Suppressor macrophage treated with lipopolysaccharide for 1 hour (primary cell): ENCODE results near the gene SEMA6D.

Experiments used
- DNase-seq, 3 donors: peaks; one replicate each; pipeline ENCODE4 v3.0.0-alpha.2; 2020 to 2022

The SEMA6D gene

DNA sequence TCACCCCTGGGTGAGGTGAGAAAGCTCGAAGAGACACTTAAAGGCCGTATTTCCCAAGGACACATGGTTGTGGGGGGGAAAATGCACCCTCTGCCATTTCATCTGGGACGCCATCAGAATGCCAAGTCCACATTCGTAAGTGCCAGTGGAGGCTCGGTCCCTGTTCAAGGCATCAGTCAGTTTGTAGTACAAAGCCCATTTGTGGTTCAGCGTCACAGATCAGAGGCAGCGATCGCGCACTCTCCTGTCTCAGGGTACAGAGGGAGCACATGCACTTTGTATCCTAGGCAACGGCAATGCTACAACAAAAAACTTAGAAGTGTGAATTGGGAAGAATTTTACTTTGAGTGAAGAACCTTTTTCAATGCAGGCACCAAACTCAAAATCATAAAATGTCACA, 27.2 kb downstream of the SEMA6D start:
- DNase-seq = no peak

DNA sequence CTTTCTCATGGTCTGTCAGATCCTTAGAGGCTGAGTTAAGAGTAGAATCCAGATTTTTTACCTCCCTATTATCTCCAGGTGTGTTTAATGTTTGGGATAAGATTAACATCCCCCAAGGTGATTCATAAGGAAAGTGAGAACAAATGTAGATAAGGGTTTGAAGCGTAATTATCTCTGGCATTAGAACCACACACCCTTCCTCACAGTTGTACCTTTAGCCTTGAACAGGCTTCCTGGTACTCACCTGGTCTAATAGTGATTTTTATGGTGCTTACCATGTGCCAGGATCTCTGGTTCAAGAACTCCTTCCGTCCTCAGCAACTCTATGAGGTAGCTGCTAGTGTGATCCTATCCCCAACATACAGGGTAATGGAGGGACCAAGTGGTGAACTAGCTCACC, 27.7 kb downstream of the SEMA6D start:
- DNase-seq = no peak

DNA sequence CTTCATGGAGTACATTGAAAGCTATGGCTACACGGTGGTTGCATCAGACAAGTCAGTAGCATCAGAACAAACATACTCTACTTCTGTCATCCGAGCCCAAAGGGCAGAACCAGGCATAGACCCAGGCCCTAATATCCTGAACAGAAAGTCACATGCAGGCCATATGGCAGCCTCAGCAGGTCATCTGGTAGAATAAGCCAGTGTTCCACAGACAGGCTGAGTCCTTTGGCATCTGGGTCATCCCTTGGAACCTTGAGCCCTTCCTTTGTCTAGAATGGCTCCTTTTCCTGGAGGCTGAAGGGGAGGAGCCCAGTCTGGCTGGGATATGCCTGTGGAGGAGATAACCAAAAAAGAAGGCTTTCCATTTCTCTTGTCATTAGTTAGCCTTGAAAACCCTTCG, 29.2 kb downstream of the SEMA6D start:
- no peak for DNase-seq

DNA sequence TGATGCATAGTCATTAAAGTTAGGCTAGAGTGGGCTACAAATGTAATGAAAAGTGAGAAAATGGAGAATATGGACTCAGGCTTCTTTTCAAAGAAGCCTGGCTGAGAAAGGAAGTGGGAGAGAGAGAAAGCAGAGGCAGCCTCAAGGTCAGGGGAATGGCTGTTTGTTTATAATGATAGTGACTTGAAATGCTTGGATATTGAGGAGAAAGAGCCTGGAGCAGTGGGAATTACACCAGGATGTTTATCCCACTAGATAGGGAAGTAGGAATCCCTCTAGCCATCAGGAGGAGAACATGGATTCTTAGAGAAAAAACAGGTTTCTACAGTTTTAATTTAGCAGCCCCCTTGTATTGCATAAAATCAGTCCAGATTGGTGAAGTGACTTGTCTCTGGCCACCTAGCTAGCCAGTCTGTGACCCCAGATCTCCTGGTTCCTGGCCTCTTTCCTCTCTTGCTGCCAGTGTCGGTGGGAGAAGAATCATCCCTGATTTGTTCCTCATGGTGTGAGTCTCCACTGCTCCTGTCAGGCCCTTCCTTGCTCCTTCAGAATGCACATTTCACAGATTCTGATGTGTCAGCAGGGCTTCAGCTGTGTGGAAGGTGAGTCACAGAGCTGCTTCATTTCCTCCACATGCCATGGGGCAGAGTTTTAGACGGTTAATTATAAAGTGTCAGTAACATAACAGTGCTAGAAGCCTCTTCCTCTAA, 32.9 kb downstream of the SEMA6D start:
- no peak for DNase-seq

DNA sequence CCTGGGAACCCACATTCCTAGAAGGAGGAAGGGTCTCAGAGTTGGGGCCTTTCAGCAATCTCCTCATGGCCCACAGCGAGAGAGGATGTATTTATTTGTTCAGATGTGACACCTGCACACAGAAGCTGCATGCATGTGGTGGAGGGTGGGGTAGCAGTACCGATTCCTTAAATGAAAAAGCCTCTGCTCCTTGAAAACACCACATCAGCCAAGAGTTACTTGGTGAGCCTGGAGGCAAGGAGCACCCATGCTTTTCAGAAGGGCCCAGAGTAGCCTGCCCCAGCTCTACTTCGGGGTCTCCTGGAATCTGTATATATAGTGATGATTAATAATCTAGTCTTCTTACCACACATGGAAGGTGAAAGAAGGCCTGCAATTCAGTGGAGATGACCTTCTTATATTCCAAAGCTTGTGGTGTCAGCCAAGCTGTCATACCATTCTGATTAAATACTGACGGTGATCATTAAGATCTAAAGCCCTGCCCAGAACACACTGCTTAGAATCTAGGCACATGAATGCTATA, 33.5 kb downstream of the SEMA6D start:
- no peak for DNase-seq

DNA sequence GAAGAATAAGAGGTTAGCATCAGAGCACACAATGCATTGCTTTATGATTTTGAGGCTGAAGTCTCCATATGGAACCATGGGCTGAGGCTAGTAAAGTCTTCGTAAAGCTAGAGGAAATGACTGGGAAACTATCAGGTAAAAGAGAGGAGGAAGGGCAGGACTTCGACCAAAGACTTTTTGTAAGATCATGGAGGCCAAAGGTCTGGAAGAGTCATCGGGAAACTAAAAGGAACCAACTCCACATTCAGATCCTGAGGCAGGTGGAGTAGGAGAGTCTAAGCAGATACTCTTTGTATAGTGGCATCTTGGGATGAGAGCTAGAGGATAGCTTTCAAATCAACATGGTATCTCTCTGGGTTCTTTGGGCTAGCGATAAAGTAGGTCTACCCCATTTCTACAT, 36.3 kb downstream of the SEMA6D start:
- DNase-seq = no peak

GRCh38 chr15:47754312-47754711, 37.0 kb downstream of the SEMA6D start:
- DNase-seq = no peak

DNA sequence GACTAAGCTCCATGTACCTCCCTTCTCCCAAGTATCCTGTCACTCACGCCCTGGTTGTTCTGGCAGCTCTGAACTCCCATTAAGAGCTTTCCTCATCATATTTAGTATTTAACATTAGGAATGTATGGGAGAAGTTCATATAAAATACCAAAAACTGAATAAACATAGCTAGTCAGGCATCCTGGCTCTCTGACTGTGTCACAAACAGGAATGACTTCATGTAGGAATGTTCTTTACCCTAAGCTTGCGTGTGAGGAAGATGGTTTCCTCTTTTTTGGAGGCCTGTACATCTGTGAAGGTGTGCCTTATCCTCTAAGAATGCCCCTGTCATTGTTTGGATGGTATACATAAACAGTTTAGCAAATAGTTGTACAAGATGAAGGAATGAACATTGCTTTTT, 38.6 kb downstream of the SEMA6D start:
- DNase-seq = no peak

DNA sequence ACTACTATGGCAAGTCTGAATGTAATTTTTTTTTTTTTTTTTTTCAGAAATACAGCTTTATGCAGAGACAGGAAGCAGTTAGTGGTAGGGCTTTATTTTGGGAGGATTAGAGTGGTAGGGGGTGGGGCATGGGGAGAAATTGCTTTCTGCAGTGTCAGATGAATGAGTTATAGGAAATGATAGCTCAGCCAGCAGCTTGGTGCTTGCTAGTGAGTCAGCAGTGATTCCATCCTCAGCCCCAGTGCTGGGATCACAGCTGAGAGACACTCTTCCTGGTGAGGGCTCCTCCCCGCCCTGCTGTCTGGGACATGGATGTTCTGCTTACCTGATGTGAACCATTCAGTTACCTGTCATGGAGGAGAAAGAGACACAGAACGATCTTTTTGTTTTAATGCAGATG, 39.6 kb downstream of the SEMA6D start:
- no peak for DNase-seq

DNA sequence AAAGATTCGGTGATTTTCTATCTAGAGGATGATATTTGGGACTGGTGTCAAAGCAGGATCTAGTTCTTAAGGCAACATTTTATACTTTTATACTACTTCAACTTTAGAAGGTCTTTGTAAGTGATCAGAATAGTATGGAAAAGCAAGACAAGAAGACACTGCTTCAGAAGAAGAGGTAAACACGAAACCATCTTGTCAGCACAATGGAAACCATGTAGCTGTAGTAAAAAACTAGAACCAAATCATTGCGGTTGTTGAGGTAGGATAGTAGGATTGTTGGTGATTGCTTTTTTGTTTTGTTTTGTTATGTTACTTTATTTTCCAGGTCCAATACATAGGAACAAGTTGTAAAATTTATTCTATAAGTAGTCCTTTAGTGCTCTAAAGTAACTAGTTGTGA, 40.0 kb downstream of the SEMA6D start:
- no peak for DNase-seq

DNA sequence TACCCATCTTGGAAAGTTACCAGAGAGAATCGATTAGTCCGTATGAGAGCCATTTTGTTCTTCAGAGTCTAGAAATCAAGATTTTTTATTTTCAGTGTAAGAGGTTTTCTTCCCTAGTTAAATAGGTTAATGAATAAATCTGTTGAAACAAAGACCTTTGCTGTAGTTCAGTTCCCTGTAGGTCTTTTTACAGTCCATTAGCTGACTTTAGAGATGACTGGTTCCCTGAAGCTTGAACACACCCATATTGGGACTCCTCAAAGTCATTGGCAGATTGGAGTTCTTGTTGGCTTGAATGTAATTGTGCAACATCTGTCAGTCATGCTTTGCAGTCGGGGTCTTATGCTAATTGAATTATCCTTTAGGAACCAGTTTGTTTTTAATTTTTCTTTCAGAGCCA, 45.3 kb downstream of the SEMA6D start:
- no peak for DNase-seq

GRCh38 chr15:47764666-47765065, 47.4 kb downstream of the SEMA6D start:
- DNase-seq = no peak

GRCh38 chr15:47766406-47766805, 49.1 kb downstream of the SEMA6D start:
- no peak for DNase-seq

- DNase-seq = no peak
Measured at GRCh38 chr15:47767035-47767434, 49.7 kb downstream of the SEMA6D start.

GRCh38 chr15:47768735-47769134, 51.4 kb downstream of the SEMA6D start:
- DNase-seq = no peak

GRCh38 chr15:47769166-47769565, 51.9 kb downstream of the SEMA6D start:
- no peak for DNase-seq

- no peak for DNase-seq
Measured at GRCh38 chr15:47773143-47773542, 55.8 kb downstream of the SEMA6D start.

DNA sequence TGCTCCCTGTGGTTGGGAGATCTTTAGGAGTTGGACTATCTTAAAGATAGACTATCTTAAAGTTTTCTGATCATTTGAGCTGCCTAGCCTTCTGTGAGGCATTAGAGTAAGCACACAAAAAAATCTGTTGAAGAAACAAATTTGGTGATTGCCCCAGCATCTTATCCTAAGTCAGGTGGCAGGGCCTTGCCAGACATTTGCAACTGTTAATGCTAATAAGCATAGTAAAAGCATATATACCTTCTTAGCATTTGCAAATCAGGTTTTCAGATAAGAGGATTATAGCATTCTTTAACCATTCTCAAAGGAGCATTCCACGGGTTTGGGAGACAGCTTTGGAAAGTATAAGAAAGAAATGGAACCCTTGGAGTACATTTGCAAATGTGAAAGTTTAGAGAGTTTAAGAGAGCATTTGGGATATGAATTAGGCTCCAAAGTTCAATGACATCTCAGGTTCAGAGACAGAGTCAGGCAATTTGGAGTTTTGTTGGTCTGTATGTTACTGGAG, 61.0 kb downstream of the SEMA6D start:
- DNase-seq = no peak

DNA sequence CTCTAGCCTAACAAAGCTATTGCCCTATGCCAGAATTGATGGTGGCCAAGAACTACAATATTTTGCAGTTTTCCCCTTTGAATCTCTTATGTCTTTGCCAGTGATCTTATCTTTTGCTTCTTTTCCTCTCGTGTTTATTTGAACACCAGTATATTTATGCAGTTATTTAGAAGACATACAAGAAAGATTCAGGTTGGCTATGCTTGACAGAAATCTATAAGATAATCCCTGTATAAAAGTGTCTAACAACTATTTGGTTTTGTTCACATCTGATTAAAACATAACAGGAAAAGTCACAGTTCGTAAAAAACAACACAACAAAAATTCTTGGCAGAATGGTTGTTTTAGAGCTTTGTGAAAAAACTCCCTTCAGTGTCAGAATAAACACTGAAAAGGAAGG, 63.7 kb downstream of the SEMA6D start:
- DNase-seq = no peak

- DNase-seq = no peak
Measured at GRCh38 chr15:47781527-47781926, 64.2 kb downstream of the SEMA6D start.

DNA sequence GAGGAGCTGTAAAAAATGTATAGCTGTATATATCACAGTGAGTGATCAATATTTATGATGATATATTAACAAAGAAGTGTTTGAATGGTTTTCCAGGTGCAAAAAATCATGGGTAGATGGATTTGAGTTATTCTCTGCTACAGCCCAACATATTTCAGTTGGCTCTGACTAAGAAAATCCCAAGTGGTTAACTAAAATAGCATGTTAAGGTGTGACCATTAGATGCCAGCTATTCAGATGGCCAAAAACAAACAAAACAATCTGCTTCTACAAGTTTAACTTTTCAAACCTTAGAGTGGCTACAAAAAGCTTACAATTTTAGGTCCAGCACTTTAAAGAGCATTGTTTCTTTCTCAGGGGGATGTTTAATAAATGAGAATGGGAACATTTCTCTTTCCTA, 67.5 kb downstream of the SEMA6D start:
- no peak for DNase-seq

DNA sequence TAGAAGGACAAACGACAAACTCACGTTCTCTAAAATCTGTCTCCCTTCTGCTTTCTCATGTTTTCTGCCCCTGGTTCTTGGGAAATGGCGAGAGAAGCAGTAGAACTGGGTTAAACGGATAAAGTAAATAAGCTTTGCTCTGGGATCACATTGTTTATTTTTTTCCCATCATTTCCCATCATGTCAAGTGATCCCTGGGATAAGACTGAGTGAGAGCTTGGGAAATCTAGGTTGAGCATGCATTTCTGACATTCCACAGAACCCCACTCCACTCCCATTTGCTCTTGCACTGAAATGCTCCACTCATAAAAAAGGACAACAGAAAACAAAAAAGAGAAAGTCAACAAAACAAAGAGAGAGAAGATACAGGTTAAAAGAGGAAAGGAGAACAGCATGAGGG, 69.1 kb downstream of the SEMA6D start:
- DNase-seq = no peak

GRCh38 chr15:47787875-47788274, 70.6 kb downstream of the SEMA6D start:
- no peak for DNase-seq

DNA sequence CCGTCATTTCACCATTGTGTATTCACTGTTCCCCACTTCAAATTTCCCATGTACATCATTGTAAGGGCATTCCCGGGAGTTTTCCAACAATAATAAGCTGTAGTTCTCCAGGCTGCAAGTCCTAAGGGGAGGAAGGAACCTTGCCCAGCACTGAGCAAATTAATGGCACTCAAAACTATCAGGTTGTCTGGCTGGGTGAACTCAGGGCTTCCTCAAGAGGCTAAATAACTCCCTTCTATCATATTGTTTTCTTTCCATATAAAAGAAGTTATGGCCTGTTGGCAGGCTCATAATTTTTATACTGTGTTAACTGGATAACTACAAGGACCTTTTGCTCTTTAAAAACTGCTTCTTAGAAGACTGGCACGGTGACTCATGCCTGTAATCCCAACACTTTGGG, 71.4 kb downstream of the SEMA6D start:
- no peak for DNase-seq

- no peak for DNase-seq
Measured at GRCh38 chr15:47791161-47791560, 73.9 kb downstream of the SEMA6D start.
